HepG2 (cell line): ENCODE measurements around the gene COBL. TPM values are rescaled to one million over a fixed set of nuclear protein-coding genes. Genes with fewer than 3 reads are reported as not detected.

Experiments
- ATAC-seq: fragments of 200-7000 bp; cut with Tn5 transposase; 3 replicates; pipeline ENCODE4 v1.9.1; 2020; ENCODE audit warnings: mild to moderate bottlenecking, moderate library complexity
- BruUV-seq: library from RNA; stranded (reverse); fragments of 400-500 nt; replicated peaks from 2 replicates; lab custom pipeline; 2021; lab: Mats Ljungman, UMichigan
- CTCF ChIA-PET: fragments of 300-600 bp; formaldehyde crosslinking; extraction: SDS; loops from one replicate; lab custom pipeline; 2021; ENCODE audit warnings: low total read pairs, inconsistent platforms, low intra/inter-chr PET ratio; lab: Yijun Ruan, JAX
- POLR2A ChIA-PET: fragments of 350-600 bp; sonication (Branson Sonifier 250); formaldehyde crosslinking; loops from one replicate; lab custom pipeline; 2020; ENCODE audit warnings: antibody characterized with exemption, inconsistent platforms; lab: Yijun Ruan, JAX
- DNase-seq: peaks from one replicate; pipeline ENCODE4 v3.0.0-alpha.2; 2015; ENCODE audit warnings: low spot score
- FAIRE-seq: peaks from 3 replicates; lab custom pipeline; 2011; peaks lifted over from hg19 to GRCh38; lab: Jason Lieb, UNC
- H2AFZ ChIP-seq: one replicate; pipeline ENCODE4 v1.6.1; 2011; ENCODE audit warnings: low read length, inconsistent platforms
- H3K27ac ChIP-seq: fragments of 300-600 bp; 3 replicates; pipeline ENCODE4 v1.8.0; 2011; ENCODE audit warnings: mixed run types, mild to moderate bottlenecking, mixed read lengths, low read length, inconsistent platforms; ENCODE audit not compliant: insufficient read depth; ENCODE audit errors: extremely low read length
- H3K27me3 ChIP-seq, 2 experiments: fragments of 200-600 bp in 1 of 2; 2 replicates in 1 of 2; 3 replicates in 1 of 2; pipeline versions ENCODE4 v1.6.0 to v1.8.0; 2011; ENCODE audit warnings: low read length in 2 of 2, mild to moderate bottlenecking in 2 of 2, moderate library complexity in 2 of 2, inconsistent platforms in 1 of 2; ENCODE audit not compliant: insufficient read depth in 2 of 2, control insufficient read depth in 1 of 2
- H3K36me3 ChIP-seq, 2 experiments: fragments of 200-600 bp in 1 of 2; replicated peaks in 1 of 2; 2 replicates in 1 of 2; 3 replicates in 1 of 2; pipeline versions ENCODE4 v1.5.1 to v1.8.0; 2011; ENCODE audit warnings: low read length in 2 of 2, inconsistent platforms in 1 of 2; ENCODE audit not compliant: insufficient read depth in 2 of 2, control insufficient read depth in 1 of 2
- H3K4me1 ChIP-seq: 2 replicates; pipeline ENCODE4 v1.5.1; 2012; ENCODE audit warnings: low read length, inconsistent platforms; ENCODE audit not compliant: insufficient read depth
- H3K4me2 ChIP-seq: 2 replicates; pipeline ENCODE4 v1.6.0; 2011; ENCODE audit warnings: low read depth, low read length, inconsistent platforms
- H3K4me3 ChIP-seq, 3 experiments: fragments of 200-600 bp in 1 of 3; sonication (generic), shearing (Covaris generic) in 1 of 3; replicated peaks in 1 of 3; 2 replicates each; pipeline ENCODE4 v1.5.1; 2011 to 2016; ENCODE audit warnings: low read length in 3 of 3, inconsistent platforms in 2 of 3, low read depth in 2 of 3, mild to moderate bottlenecking in 2 of 3, control low read depth in 1 of 3, mixed read lengths in 1 of 3; ENCODE audit not compliant: insufficient read depth in 1 of 3
- H3K79me2 ChIP-seq: one replicate; pipeline ENCODE4 v1.6.1; 2011; ENCODE audit warnings: low read length, inconsistent platforms; ENCODE audit not compliant: insufficient read depth
- H3K9ac ChIP-seq: 2 replicates; pipeline ENCODE4 v1.6.0; 2011; ENCODE audit warnings: mild to moderate bottlenecking, low read depth, low read length, inconsistent platforms; ENCODE audit not compliant: insufficient read depth
- H3K9me3 ChIP-seq: 2 replicates; pipeline ENCODE4 v1.5.1; 2012; ENCODE audit warnings: mild to moderate bottlenecking, low read length
- H4K20me1 ChIP-seq: 2 replicates; pipeline ENCODE4 v1.6.0; 2011; ENCODE audit warnings: inconsistent platforms, mild to moderate bottlenecking, low read length, moderate library complexity; ENCODE audit not compliant: insufficient read depth
- CREM ChIP-seq, 2 experiments: sonication (generic) in 1 of 2; formaldehyde crosslinking in 1 of 2; IDR thresholded peaks; 2 replicates each; pipeline versions ENCODE4 v1.4.0 to v1.6.1; 2016 to 2020; ENCODE audit warnings: antibody characterized with exemption in 1 of 2, mild to moderate bottlenecking in 1 of 2, missing genetic modification reagents in 1 of 2
- EED ChIP-seq: sonication (generic); formaldehyde crosslinking; IDR thresholded peaks from 2 replicates; pipeline ENCODE4 v1.5.0; 2020; ENCODE audit warnings: mild to moderate bottlenecking, missing genetic modification reagents
- MAFF ChIP-seq: IDR thresholded peaks from 2 replicates; pipeline ENCODE4 v1.6.1; 2011; ENCODE audit warnings: low read depth, low read length, improper control_type of control experiment
- MAFK ChIP-seq, 2 experiments: IDR thresholded peaks in 1 of 2; conservative IDR thresholded peaks in 1 of 2; 2 replicates each; pipeline ENCODE4 v1.6.1; 2011; ENCODE audit warnings: improper control_type of control experiment in 2 of 2, low read length in 2 of 2
- MAX ChIP-seq: IDR thresholded peaks from 2 replicates; pipeline ENCODE4 v1.6.1; 2012; ENCODE audit warnings: inconsistent platforms
- SP4 ChIP-seq: sonication (generic); formaldehyde crosslinking; IDR thresholded peaks from 2 replicates; pipeline ENCODE4 v1.8.1; 2023; ENCODE audit warnings: mild to moderate bottlenecking, missing genetic modification reagents
- TARDBP ChIP-seq: sonication (generic); formaldehyde crosslinking; IDR thresholded peaks from 2 replicates; pipeline ENCODE4 v1.8.0; 2022; ENCODE audit warnings: mild to moderate bottlenecking, missing genetic modification reagents
- TRAFD1 ChIP-seq: sonication (generic); formaldehyde crosslinking; IDR thresholded peaks from 2 replicates; pipeline ENCODE4 v1.5.1; 2020; ENCODE audit warnings: missing genetic modification reagents, mild to moderate bottlenecking, borderline replicate concordance
- ZBTB38 ChIP-seq: sonication (generic); formaldehyde crosslinking; IDR thresholded peaks from 2 replicates; pipeline ENCODE4 v1.5.1; 2020; ENCODE audit warnings: mild to moderate bottlenecking, missing genetic modification reagents
- ZNF33A ChIP-seq: sonication (generic); formaldehyde crosslinking; IDR thresholded peaks from 2 replicates; pipeline ENCODE4 v1.5.1; 2020; ENCODE audit warnings: missing genetic modification reagents, mild to moderate bottlenecking, moderate library complexity, borderline replicate concordance
- ZNF512 ChIP-seq: sonication (generic); formaldehyde crosslinking; IDR thresholded peaks from 2 replicates; pipeline ENCODE4 v1.4.0; 2020; ENCODE audit warnings: mild to moderate bottlenecking, missing genetic modification reagents
- WGBS: methylation state at CpG from one replicate; pipeline ENCODE4 v1.1.6; 2017; ENCODE audit warnings: low lambda C conversion rate; 5-methylcytosine and 5-hydroxymethylcytosine counted together
- in situ Hi-C: cut with HindIII; loops from 2 replicates; pipeline ENCODE4 v1.10.0; 2017; ENCODE audit warnings: low pct_unique_long_range_greater_than_20kb; ENCODE audit not compliant: extremely low pct_ligation_motif_present
- intact Hi-C: fragments of 100-400 bp; cut with micrococcal nuclease; formaldehyde crosslinking; loops from one replicate; pipeline ENCODE4 v1.10.0; 2022; ENCODE audit not compliant: unreplicated experiment
- polyA plus RNA-seq, 8 experiments: library from polyadenylated mRNA; depleted of rRNA in 3 of 8; stranded (reverse) in 7 of 8; unstranded in 1 of 8; fragments of >200 nt; fragmentation: Illumina TruSeq in 4 of 8; extraction: Trizol in 4 of 8; gene quantifications; 2 replicates each; pipeline versions ENCODE4 v1.2.1 to v1.2.3, GENCODE V29; 2011 to 2016; ENCODE audit warnings: low read depth in 4 of 8, missing spikeins in 1 of 8, mixed read lengths in 1 of 8; ENCODE audit not compliant: insufficient read depth in 1 of 8
- total RNA-seq, 5 experiments: library from RNA; depleted of rRNA; stranded (reverse); fragments of >200 nt; fragmentation: Illumina TruSeq; extraction: Trizol; gene quantifications; 2 replicates each; pipeline ENCODE4 v1.2.3, GENCODE V29; 2016; ENCODE audit warnings: low read depth in 1 of 5

Gene COBL
- total and polyA plus RNA-seq, 2 of the 13 experiments (the other 11 are each of a cell fraction or from before 2014, with no cell fraction given), result 3.8 to 4.9 TPM

- 79% methylated on average over 3 of the region's 3 CpGs for WGBS
- peaks cover 0 to 10% of the 10 kb centered on the region in 2 experiments; a peak in 2 of 5 replicates for H3K36me3 ChIP-seq
- no peaks in the 10 kb centered on the region for H3K4me1 ChIP-seq
- ChIA-PET CTCF (no interaction called here), POLR2A (no interaction called here)
- no peak overlapping the region for H2AFZ ChIP-seq
- no peaks in the 10 kb centered on the region for H3K79me2 ChIP-seq
- H3K27ac ChIP-seq, result no peak overlapping the region
- H3K27me3 ChIP-seq, result no peaks in the 10 kb centered on the region
- in situ Hi-C loops (no loop called here), intact Hi-C loops (no loop called here)
- BruUV-seq, result no TSS peak
- FAIRE-seq (no peak), ATAC-seq (no peak), DNase-seq (no peak)
- no peaks in the 10 kb centered on the region for H3K9me3 ChIP-seq
- no peaks in the 10 kb centered on the region for H4K20me1 ChIP-seq
- no peak overlapping the region for H3K4me3 ChIP-seq
- H3K4me2 ChIP-seq, result no peak overlapping the region
- no peak overlapping the region for H3K9ac ChIP-seq
- no peak for TF ChIP-seq TRAFD1 (CRISPR knock-in tag)
- TF ChIP-seq MAFK (conservative IDR thresholded peaks at IDR 0.05 in 1 of 2, IDR thresholded peaks at IDR 0.05 in 1 of 2; ENCODE audit: low read length in 2 of 2), result peak; percentile 33 to 54; a peak in 3 of 4 replicates
- no peak for TF ChIP-seq TARDBP (CRISPR knock-in tag)
- TF ChIP-seq ZNF512, result no peak
- TF ChIP-seq EED (CRISPR knock-in tag), result no peak
- TF ChIP-seq ZNF33A, result no peak
- no peak for TF ChIP-seq SP4 (CRISPR knock-in tag)
- no peak for TF ChIP-seq MAX
- no peak for TF ChIP-seq CREM (IDR thresholded peaks at IDR 0.05)
- TF ChIP-seq CREM (CRISPR knock-in tag; IDR thresholded peaks at IDR 0.05), result no peak
- no peak for TF ChIP-seq ZBTB38
- 0 out of 2 replicates have a peak, but pooled peaks have one; percentile 28 for TF ChIP-seq MAFF
Measured at GRCh38 chr7:51077316-51077986, 239.2 kb downstream of the COBL start.
